ENCODE results near the gene VSIG1.

Gene VSIG1

DNA sequence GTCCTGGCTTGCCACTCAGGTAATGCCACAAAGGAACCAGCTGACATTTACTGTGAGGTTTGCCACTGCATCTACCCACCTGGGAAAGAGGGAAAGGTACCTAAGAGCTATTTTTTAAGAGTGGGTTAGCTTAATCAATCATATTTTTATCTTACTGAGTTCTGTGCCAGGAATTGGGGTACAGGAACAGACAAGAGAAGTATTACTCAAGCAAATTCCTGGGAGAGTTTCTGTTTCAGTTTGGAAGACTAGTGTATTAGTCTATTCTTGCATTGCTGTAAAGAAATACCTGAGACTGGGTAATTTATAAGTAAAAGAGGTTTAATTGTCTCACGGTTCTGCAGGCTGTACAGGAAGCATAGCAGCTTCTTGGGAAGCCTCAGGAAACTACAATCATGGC is 23.3 kb downstream of the VSIG1 start:
- no peak for DNase-seq

DNA sequence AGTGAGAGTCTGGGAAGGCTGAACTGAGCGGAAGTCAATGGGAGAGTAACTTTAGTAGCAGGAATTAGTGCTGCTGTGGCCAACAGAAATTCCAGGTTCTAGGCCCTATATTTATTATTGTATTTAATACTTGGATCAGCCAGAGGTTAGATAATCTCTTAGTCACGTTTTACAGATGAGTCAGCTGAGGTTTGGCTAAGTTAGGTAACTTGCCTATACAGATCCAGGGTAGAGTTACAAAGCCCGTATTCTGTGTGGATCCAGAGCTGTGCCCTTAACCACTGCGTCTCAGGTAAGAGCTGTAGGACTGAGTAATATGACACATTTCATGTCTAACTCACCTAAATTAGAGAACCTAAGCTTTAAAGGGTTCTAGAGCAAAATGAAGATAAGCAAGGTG is 26.0 kb downstream of the VSIG1 start:
- no peak for DNase-seq

DNA sequence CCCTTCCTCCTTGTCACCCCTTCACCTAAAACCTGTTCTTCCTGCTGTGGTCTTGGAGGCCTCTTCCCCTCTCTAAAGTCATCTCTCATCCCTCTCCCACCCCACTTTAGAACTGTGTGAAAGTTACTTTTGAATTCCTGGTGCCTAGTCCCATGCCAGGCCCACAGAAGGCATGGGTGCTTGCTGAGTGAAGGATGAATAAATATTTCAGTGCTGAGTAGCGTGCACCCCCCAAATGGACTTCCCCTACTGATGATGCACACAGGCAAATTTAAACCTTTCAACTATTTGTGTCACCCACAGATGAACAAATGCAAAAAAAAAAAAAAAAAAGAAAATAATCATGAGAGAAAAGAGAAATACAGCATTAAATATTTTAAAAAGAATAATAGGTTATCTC is 26.7 kb downstream of the VSIG1 start:
- no peak for DNase-seq

DNA sequence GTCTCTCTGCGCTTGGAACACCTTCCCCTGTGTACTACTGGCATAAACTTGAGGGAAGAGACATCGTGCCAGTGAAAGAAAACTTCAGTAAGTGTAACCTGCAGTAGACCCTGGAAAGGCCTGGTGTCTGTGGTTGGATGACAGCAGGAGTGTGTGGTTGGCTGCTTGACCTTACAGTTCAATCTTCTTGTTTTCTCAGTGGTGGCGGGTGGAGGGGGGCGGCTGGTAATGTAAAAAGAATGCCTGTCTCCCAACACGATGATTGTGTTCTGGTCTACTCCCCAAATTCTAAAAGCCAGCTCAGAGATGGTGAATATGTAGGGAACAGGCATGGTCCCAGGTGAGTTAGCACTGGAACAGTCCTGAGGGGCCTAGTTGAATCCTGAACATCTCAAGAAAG is 27.9 kb downstream of the VSIG1 start:
- no peak for DNase-seq

DNA sequence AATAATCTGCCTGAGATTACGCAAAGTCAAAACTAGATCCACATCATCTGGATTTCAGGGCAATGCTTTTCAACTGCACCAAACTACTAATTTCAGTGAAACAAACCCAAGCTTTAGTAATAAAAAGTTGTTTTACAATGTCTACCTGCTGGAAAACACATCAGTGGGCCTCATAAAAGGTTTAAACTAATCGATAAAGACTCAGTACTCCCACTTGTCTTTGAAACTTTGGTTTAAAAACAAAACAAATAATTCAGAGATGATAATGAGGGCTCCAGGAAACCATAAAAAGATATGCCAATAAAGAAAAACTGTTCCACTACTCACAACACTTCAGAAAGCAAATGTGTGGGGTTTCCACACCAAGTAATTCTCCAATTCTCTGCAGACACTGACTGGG is 36.2 kb downstream of the VSIG1 start:
- no peak for DNase-seq

DNA sequence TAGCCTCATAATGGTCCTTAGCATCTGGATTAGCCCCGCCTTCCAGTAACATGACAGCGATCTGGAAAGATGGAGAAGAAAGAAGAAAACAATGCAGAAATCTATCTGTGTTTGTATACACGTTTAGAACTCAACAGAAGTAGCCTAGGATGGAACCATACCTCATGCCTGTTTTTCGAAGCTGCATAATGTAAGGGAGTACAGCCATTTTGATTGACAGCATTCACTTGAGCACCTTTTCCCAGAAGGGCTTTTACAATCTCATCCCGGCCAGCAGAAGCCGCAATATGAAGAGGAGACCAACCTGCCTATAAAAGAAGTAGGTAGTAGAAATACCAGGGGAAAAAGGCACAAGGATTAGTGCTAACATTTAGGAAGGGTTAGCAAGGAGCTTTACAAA is 42.9 kb downstream of the VSIG1 start:
- DNase-seq: no peak

DNA sequence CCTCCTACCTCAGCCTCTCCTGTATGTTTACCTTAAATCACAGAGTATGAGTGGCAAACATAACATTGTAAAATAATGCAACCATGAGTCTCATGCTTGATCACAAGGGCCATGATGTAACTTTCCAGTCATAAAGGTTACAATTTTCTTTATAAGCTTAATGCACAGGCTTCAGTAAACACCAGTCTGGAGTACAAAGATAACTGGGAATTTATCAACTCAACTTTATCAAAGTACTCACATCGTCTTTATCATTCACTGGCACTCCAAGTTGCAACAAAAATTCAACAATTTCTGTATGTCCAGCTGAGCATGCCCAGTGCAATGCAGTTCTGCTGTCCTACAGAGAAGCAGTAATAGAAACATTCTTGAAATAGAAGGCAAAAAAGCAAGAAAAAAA is 43.6 kb downstream of the VSIG1 start:
- no peak for DNase-seq

DNA sequence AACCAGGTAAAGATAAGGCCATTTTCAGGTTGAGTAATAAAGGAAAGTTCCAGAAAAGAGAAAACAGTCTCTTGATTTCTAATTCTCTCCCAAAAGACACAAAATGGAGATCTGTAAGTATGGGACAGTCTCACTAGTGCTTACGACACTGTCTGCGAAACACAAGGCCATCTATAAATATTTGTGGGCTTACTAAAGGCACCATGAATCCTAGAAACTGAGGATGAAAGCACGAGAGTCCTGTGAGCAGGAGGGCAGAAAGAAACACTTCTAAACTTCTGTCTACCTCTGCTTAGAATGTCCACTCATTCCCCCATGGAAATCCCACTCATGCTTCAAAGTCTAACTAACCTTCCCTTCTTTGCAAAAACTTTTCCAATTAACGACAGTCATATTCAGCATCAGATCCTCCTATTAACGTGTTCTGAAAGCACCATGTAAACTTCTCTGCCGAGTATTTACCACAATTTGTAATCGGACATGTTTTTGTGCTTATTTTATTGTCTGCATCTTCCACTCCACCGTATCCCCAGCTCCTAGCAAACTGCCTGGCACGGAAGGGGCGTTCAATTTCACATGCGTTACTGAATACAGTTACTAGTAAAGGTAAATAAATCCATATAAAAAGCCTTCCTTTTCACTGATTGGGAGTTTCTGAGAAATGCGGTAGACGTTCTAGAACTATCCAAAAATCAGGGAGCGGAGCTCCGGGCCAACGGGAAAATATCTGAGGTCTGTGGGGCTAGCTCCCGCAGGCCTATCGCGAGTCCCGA is 45.8 kb downstream of the VSIG1 start:
- DNase-seq: no peak

DNA sequence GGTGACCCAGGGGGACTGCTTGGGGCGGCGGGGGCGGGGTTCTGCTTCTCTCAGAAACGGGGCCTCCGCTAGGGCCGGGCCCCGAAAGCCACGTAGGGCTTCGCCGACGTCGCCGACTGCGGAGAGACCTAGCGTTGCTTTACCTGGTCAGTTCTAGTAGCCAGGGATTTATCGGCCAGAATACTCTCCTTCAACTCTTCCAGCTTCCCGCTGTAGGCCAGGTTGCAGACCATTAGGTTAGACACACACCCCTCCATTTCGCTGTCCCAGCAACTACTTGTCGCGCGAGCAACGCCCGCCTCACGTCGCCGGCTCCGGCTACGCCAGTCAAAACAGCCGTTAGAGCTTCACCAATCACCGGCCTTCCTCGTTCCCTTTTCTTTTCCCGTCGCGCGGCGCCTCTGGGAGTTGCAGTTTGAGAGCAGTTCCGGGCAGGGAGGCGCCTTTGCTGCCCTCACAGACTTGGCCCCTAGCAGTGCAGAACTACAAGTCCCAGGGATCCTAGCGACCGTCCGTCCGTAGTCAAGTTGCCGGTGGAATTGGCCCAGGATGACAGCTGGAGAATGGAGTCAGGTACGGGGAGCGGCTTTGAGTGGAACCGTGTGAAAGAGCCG is 46.5 kb downstream of the VSIG1 start, which contains the start of the genes ATG4A and PSMD10:
ATG4A (plus strand) TSS at position 515 of the 614 bp plus-strand sequence; CDS start at position 564, 49 bp downstream.
PSMD10 (minus strand) TSS at position 279 of the 614 bp plus-strand sequence; CDS start at position 257, 22 bp downstream.
- DNase-seq: peak; percentile 99

DNA sequence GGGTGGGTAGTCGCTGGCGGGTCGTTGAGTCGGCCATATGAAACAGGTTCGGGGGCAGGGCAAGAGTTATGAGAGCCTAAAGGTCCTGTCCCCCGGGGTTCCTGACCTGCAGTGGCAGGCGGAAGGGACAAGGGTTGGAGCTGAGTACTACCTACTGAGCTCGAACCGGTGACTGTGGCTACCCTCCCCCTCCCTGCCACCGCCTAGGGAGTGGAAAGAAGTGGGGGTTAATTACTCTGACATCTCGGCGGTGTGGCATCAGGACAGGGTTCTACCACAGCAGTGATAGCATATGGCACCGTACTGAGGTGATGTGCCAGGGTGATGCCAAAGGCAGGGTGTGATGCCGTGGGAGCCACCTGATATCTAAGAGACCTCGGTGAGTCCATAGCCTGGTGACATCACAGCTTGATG is 47.0 kb downstream of the VSIG1 start:
- no peak for DNase-seq

DNA sequence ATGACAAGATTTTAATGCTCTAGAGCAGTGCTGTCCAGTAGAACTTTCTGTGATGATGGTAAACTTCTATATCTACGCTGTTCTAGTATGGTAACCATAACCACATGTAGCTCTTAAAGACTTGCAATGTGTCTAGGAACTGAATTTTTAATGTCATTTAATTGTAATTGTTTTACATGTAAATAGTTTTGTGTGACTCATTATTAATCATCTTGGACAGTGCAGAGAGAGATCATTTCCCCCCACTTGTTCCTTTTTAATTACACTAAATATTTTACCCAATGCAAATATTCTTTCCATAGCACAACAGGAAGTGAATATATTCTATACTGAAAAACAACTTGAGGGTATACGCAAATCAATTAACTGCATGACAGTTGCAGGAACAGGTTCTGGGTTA is 52.5 kb downstream of the VSIG1 start:
- DNase-seq: no peak

DNA sequence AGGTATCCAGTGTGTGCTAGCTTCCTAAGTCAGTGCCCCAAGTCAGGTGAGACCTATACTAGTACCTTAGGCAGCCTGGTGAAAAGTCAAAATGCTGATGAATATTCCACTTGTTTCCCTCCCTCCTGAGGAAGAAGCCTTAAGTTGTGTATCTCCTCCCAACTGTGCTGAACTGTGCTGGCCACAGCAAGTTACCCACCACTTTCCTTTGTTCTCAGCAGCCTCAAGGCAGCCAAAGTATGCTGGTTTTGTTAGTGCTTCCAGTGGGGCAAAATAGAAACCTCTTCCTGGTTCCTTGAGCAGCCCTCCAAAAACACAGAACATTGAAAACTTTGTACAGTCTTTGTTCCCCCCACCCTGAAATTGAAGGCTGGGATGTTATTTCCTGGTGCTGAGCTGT is 60.6 kb downstream of the VSIG1 start:
- no peak for DNase-seq

DNA sequence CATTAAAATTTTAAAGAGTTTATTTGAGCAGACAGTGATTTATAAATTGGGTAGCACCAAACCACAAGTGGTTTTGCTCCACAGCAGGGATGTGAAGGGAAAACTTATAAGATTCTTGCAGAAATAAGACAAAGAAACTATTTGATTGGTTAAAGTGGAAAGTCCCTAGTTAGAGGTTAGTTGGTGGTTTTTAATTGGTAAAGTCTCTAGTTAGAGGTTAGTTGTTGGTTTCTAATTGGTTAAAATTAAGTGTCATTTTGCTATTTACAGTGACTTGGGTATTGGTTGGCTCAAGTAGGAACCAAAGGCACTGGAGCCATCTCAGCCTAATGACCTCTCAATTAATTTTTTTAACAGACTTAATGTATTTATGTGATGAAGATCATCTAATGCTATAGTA is 69.7 kb downstream of the VSIG1 start:
- DNase-seq: no peak

DNA sequence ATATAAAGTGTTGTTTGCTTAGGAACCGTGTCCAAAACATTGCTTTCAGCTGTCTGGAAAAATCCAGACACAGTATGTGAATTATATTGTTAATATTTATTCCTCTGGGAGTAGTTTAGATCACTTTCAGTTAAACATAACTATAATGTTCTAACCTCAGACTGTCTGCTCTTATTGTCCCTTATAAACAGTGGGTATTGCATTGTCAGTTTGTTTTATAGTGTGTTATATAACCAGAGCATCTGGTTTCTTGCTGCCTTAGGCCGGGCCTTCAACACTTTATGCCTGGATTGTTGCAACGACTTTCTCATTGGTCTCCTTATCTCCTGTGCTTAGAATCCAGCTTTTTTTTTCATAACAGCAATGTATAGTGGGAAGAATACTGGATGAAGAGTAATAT is 73.1 kb downstream of the VSIG1 start:
- DNase-seq: no peak

DNA sequence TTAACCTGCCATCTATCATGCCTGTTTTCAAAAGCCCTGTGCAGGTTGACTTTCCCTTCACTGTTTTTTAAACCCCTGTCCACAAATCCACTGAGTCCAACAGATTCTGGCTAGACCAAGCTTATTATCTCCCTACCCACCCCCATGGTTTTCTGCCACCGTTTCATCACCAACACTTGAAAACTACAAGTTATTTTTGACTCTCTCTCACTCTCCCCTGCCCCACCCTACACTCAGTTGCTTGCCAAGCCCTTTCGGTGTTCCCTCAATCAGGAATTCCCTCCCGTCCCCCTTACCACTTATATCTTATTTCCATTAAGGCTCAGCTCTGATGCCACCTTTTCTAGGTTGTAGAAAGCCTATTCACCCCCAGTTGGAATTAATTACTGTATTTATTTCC is 76.4 kb downstream of the VSIG1 start:
- DNase-seq: no peak

DNA sequence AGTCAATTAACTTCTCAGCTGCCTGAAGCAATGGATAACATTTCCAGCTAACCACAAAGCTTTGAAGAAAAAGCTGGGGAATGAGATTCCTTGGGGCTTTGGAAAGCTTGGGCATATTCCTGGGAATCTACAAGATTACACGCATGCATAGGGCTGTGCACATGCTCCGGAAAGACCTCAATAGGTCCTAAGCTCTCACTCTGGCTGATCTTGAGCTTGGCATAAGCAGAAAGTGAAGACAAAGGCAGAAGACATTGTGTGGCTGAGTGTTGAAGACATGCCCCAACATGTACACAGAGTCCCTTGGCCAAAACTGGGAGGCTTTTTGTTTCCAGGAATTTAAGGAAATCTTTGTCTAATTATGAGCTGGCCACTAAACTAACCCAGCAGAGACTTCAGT is 77.9 kb downstream of the VSIG1 start:
- DNase-seq: peak; percentile 63

DNA sequence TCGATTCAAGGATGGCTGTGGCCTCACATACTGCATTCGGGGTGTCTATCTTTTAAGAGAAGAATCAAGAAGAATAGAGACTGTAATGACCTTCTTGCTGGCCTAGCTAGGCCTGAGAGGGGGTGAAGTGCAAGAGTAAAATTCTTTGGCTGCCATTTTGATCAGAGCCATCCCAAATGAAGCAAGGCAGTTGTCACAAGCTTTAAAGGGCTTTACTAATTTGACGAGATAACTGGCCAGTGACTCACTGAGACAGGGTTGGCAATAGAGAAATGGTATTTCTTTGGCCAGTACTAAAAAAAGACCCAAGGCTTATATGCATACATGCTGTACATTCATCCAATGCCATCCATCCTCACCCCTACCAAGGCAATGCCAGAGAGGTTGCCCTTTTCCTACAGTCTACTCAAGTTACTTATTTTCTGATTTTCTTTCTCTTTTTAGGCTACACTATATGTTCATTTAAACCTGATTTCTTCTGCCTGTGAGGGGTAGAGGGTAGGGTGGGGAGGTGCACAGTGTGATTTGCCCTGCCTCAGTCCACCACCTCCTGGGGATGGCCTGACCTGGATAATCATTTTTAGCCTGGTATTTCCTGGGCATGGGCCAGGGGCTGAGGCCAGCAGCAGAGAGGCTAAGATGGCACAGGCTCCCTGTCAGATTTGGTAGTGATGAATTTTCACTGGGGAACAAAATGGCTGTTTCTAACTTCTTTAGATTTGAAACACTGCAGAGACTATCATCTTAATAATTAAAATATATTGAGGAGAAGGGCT is 78.9 kb downstream of the VSIG1 start:
- DNase-seq: no peak

DNA sequence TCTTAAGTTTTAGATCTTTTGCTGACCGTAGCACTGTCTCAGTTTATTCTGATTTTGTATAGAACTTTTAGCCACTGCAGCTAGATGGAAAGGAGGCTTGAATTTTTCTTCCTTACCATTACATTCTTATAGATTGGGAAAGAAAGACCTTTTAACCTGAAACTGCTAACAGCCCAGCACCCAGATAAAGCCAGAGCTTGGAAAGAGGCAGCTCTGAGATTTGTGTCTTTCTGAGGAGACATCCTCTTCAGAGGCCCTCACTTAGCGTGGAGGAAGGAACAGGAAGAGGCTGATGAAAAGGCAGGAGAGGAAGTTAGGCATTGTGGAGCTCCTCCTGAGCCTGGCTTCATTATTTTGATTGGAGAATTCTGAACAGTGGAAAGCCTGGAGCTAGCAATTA is 81.8 kb downstream of the VSIG1 start:
- DNase-seq: no peak

DNA sequence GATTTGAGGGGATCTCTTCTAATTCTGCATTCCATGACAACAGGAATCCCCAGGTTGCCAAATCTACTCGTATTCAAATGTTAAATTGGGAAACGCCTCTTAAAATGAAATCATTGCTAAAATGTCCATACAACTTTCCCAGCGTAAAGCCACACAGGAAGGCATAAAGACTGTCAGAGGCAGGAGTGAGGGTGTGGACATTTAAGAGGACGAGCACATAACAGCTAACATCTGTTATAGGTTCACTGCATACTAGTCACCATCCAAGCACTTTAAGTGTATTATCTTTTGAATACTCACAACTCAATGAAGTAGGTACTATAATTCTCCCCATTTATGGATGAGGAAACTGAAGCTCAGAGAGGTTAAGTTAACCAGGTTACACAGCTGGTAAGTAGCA is 82.3 kb downstream of the VSIG1 start:
- DNase-seq: no peak

Data from islet precursor cell (in vitro differentiated cells).